ENCODE measurements around the gene MARCHF10.

DNA sequence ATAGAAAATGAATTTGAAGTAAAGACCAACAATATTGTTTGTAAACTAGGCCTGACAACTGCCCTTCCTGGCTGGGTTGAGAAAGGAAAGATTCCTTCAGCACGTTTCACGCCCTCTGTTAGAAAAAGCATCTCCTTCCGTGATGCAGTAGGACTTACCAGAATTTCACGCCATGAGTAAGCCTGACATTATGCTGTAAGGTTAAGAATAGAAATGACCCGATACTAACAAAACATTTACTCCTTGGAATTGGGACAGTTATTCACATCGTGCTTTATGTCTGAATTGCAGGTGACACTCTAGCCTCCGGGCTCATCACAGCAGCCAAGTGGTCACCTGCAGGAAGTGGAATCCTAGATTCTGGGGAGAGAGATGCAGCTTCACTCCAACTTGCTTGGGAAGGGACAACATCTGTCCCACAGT is 17.5 kb downstream of the MARCHF10 start:
- TF ChIP-seq, protein P1, sequence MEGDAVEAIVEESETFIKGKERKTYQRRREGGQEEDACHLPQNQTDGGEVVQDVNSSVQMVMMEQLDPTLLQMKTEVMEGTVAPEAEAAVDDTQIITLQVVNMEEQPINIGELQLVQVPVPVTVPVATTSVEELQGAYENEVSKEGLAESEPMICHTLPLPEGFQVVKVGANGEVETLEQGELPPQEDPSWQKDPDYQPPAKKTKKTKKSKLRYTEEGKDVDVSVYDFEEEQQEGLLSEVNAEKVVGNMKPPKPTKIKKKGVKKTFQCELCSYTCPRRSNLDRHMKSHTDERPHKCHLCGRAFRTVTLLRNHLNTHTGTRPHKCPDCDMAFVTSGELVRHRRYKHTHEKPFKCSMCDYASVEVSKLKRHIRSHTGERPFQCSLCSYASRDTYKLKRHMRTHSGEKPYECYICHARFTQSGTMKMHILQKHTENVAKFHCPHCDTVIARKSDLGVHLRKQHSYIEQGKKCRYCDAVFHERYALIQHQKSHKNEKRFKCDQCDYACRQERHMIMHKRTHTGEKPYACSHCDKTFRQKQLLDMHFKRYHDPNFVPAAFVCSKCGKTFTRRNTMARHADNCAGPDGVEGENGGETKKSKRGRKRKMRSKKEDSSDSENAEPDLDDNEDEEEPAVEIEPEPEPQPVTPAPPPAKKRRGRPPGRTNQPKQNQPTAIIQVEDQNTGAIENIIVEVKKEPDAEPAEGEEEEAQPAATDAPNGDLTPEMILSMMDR (conservative IDR thresholded peaks at IDR 0.05) = no peak
- TF ChIP-seq ZFX (IDR thresholded peaks at IDR 0.05) = no peak
